HG03520 (cell line): Measurements from ENCODE around the gene UBXN4.
"Not testable (repeated sequence)": the region's sequence is repeated elsewhere in the genome, so short reads cannot be mapped to it uniquely, and the experiment has no call there.

Source experiments
- ATAC-seq: cut with Tn5 transposase; IDR thresholded peaks from one replicate; pipeline ENCODE4 v1.9.1; 2021; ENCODE audit warnings: mild to moderate bottlenecking, moderate library complexity; ENCODE audit not compliant: unreplicated experiment

The UBXN4 gene

GRCh38 chr2:135762530-135762929 is 20.9 kb downstream of the UBXN4 start:
- no peak for ATAC-seq

- ATAC-seq: no peak
Measured at GRCh38 chr2:135768863-135769262, 27.2 kb downstream of the UBXN4 start.

GRCh38 chr2:135773319-135773718 is 31.7 kb downstream of the UBXN4 start:
- no peak for ATAC-seq

- ATAC-seq: no peak
Measured at GRCh38 chr2:135773917-135774316, 32.3 kb downstream of the UBXN4 start.

GRCh38 chr2:135775420-135775819 is 33.8 kb downstream of the UBXN4 start:
- ATAC-seq: no peak

- no peak for ATAC-seq
Measured at GRCh38 chr2:135776367-135776766, 34.7 kb downstream of the UBXN4 start.

- no peak for ATAC-seq
Measured at GRCh38 chr2:135782231-135782630, 40.6 kb downstream of the UBXN4 start.

- ATAC-seq: no peak
Measured at GRCh38 chr2:135783439-135783838, 41.8 kb downstream of the UBXN4 start.

- ATAC-seq: no peak
Measured at GRCh38 chr2:135785032-135785431, 43.4 kb downstream of the UBXN4 start.

GRCh38 chr2:135786823-135787222 is 45.2 kb downstream of the UBXN4 start:
- no peak for ATAC-seq

GRCh38 chr2:135790423-135790822 is 48.8 kb downstream of the UBXN4 start:
- no peak for ATAC-seq

GRCh38 chr2:135791418-135792190 is 49.9 kb downstream of the UBXN4 start:
- ATAC-seq: no peak

- no peak for ATAC-seq
Measured at GRCh38 chr2:135792401-135793150, 50.9 kb downstream of the UBXN4 start.

- not testable (repeated sequence) for ATAC-seq
Measured at GRCh38 chr2:135795641-135796040, 54.0 kb downstream of the UBXN4 start.

- no peak for ATAC-seq
Measured at GRCh38 chr2:135796606-135797005, 55.0 kb downstream of the UBXN4 start.

GRCh38 chr2:135797497-135798274 is 56.0 kb downstream of the UBXN4 start:
- peak; percentile 81 for ATAC-seq

GRCh38 chr2:135798275-135798705 is 56.6 kb downstream of the UBXN4 start:
- no peak for ATAC-seq

GRCh38 chr2:135798762-135799161 is 57.1 kb downstream of the UBXN4 start:
- ATAC-seq: no peak

- ATAC-seq: no peak
Measured at GRCh38 chr2:135799738-135800137, 58.1 kb downstream of the UBXN4 start.

GRCh38 chr2:135800513-135801460 is 59.1 kb downstream of the UBXN4 start:
- ATAC-seq: no peak
